CD4-positive, alpha-beta T cell treated with Interleukin-15 for 1 hour (primary cell): ENCODE data around the gene ZNF835.
A peak's percentile ranks its signal among the peaks of the same experiment; 100 is the strongest.
"Not testable (repeated sequence)": the region's sequence is repeated elsewhere in the genome, so short reads cannot be mapped to it uniquely, and the experiment has no call there.

Experiments
- DNase-seq: peaks from one replicate; pipeline ENCODE4 v3.0.0-alpha.2; 2020

The ZNF835 gene

DNA sequence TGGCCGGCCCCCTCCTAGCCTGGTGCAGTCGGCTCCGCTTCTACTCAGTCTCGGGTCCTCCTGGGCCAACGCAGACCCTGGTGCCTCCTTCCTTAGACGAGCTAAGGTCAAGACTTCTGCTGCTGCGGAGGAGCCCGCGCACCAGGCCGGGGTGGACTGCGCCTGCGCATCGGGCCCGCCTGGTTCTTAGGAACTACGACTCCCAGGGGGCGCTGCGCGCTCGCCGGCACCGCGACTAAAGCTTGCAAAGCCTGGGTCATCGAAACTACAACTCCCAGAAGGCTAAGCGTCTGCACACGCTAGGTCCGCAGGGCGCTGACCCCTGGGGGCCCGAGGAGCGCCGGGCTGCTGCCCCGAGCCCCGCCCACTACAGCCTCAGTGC lies at the start of gene ZNF835:
Gene ZNF835 (minus strand): TSS at position 145 of the 382 bp plus-strand sequence. CDS start 6,559 bp downstream, outside the sequence.
- peak; percentile 87 for DNase-seq

DNA sequence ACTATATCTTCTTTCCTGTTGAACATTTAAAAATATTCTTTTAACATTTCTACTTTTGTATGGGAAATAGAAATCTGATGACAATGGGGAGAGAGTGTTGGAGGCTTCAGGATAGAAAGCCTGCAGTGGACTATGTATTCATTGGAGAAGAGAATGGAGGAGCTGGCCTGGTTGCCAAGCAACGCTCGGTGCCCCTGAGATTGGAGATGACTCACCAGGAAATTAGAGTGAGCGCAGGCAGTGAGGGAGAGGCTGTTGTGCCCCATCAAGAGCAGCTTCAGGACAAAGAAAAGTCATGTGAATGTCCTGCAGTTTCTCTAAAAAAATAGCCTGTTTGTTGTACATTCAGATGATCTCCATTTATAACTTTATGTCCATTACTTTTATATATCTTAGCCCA lies 48.7 kb upstream of the ZNF835 start:
- DNase-seq: no peak

DNA sequence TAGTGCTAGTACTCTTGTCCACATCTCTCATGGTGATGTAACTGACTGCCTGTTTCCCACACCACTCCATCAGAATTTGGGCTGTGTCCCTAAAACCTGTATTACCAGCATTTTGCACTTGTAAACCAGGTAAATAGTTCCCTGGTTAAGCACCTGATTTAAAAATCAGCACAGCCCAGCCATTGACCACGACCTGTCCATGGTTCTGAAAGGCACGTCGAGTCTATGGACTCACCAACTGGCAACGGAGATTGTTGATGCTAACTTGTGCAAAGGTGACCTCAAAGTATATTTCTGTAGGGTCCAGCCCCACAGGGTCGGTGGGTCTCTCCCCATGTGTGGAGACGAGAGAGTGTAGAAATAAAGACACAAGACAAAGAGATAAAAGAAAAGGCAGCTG lies 46.7 kb upstream of the ZNF835 start:
- DNase-seq: no peak

DNA sequence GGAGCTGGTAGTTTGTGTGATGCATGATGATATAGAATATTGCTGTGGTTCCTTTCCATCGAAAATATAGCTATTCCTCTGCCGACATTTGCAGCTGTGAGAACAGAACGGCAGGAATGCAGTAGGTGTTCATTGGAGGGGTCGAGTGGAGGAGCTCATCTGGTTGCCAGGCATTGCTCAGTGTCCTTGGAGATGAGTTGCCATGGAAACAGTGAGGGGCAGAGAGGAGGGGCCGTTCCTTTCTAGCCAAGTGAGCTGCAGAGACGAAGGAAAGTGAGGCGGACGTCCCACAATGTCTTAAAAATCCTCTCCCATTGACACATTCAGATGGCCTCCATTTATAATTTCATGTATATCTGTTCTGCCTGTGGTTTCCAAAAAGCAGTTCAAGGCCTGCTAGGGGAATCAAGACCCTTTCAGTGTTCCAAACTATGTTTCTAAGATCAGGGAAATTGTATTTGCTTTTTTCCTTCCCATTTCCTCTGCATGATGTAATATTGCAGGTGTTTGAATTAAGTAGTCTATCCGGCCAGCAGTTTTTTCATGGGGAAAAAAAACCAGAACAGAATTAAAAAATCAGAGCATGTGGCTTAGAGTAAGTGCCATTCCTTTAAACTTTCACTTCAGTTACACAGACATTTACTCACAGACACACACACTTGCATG lies 41.2 kb upstream of the ZNF835 start:
- no peak for DNase-seq

DNA sequence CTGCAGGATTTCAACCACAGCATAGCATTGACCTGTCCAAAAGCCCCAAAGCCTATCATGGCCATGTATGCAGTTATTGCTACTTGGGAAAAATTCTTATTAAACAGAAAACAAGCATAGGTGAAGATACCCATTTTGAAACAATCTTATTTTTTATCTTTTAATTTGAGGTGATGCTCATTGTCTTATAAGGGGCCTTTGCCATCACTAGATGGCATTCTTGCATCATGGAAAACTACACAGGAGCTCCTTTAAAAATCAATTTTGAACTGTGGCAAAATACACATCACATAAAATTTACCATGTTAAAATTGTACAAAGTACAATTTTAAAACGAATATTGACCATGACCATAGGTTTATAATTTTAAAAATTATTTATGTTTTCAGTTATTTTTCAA lies 38.9 kb upstream of the ZNF835 start:
- no peak for DNase-seq

DNA sequence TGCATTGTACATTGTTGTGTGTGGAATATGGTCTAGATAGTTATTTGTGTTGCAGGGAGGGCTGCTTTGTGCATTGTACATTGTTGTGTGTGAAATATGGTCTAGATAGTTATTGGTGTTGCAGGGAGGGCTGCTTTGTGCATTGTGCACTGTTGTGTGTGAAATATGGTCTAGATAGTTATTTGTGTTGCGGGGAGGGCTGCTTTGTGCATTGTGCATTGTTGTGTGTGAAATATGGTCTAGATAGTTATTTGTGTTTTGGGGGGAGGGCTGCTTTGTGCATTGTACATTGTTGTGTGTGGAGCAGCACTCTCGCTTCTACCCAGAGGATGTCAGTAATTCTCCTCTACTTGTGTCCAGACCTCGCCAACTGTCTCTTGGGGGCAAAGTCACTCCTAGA lies 36.3 kb upstream of the ZNF835 start:
- no peak for DNase-seq

DNA sequence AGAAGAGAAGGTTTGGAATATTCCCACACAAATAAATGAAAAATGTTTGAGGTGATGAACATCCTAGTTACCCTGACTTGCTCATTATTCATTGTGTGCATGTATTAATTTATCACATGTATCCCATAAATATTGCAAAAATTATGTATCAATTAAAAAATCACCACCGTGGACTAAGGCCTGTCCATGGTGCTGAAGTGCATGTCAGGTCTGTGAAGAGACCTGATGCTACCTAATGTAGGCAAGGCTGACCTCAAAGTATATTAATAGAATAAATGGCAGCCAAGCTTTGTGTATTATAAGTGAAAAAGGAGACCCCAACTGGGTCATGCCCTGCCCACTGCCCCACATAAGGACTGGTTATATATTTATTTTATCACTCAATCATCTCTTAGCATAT lies 34.4 kb upstream of the ZNF835 start:
- no peak for DNase-seq

DNA sequence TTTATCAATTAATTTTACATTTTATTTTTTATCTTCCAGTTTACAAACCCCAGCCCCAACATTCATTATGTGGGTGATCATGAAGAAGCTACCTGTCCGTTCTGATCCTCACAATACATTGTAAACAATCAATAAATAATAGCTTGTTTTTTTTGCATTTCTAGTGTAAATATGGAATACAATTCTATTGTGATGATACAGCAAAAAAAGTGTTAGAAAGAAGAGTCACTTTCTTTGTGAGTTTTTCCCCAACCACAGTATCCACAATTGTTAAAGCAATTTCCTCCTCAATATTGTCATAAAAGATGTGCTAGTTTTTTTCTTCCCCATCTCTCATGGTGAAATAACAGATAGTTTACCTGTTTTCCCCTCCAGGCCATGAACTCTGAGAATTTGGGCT lies 30.3 kb upstream of the ZNF835 start:
- no peak for DNase-seq

DNA sequence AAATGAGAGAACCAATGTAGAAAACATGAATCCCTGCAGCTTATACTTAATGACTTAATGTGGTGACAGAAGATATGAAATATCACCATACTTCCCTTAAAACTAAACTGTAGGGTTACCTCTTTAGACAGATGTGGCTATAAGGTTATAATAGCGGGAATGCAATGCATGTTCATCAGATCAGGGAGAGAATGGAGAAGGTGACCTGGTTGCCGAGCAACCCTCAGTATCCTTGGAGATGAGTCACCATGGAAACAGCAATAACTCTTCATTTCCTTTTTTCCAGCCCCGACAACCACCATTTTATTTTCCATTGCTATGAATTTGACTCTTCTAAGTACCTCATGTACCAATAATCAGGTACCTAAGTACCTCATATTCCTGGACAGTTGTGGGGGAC lies 28.0 kb upstream of the ZNF835 start:
- no peak for DNase-seq

DNA sequence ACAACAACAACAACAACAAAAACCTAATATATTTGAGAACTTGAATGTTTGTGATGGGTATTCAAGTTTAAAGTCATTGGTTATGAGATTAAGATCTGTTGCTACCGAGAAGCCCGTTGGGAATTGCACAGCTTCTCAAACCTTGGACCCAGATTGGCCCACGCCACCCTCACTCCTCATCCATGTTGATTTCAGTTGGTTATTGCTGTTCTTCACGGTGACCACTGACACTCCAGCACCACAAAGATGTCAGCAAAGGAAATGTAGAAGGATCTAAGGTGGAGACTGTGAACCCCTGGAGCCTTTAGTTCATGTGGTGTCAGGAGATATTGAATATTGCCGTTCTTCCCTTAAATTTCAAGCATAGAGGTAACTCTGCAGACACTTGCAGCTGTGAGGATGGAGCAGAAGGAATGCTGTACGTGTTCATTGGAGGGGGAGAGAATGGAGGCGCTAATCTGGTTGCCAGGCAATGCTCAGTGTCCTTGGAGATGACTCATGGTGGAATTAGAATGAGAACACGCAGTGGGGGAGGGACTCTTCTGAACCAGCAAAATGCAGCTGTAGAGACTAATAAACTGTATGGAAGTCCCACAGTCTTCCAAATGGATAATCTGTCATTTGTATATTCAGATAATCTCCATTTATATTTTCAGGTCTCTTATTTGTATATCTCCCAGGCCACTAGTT lies 20.8 kb upstream of the ZNF835 start:
- no peak for DNase-seq

DNA sequence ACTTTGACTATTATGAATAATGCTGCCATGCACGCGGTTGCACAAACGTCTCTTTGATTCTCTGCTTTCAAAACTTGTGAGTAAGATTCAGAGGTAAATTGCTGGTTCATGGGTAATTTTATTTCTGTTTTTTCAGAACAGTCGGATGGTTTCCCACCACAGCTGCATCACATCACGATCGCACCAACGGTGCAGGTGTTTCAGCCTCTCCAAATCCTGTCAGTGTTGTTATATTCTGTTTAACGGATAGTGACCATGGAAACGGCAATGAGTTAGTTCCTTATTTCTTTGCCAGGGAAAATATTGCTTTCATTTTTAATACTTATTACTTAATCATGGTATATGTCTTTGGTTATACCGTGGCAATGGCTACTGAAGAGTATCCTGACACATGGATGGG lies 19.1 kb upstream of the ZNF835 start:
- no peak for DNase-seq

DNA sequence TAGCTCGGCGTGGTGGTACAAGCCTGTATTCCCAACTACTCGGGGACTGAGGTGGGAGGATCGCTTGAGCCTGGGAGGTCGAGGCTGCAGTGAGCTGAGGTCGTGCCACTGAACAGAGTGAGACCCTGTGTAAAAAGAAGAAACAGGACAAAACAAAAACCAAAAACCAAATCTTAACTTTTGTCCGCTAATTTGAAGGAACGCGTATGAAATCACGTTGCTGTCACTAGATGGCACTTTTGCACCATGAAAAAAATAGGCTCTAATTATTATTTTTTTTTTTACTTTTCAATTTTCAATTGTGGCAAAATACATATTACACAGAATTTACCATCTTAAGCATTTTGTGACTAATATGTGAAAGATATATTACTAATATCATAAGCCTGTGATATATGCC lies 17.6 kb upstream of the ZNF835 start:
- no peak for DNase-seq

DNA sequence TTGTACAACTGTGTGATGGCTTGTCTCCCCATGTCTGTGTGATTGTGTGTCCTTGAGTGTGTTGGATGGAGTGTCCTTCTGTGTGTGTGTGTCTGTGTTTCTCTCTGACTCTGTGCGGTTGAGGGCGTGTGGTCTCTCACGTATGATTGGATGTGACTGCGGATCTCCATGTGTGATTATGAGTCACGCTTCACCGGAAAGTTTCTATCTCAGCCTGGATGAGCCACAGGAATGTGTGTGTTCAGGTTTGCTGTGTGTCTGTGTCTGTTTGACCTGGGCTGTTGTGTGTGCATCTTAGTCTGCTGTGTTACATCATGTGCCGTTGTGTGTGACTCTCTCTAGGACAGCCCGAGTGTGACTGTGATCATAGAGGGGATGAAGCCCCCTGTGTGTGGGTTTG lies 15.5 kb upstream of the ZNF835 start:
- DNase-seq: no peak

DNA sequence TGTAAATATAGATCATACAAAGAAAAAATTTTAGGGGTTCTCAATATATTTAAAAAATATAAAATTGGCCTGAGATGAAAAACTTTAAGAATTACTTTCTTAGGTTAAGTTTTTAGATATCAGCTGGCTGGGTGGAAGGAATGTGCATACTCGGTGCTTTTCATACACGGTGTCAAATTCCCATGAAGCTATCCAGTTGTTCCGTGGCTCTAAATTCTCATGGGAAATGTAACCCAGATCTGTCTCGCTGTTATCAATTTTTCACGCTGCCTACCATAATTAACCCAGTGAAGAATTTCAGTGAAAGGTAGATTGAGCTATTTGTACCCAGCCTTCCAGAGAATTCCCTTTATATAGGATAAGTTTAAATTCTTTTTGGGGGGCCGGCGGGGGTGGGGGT lies 11.6 kb upstream of the ZNF835 start:
- DNase-seq: no peak

DNA sequence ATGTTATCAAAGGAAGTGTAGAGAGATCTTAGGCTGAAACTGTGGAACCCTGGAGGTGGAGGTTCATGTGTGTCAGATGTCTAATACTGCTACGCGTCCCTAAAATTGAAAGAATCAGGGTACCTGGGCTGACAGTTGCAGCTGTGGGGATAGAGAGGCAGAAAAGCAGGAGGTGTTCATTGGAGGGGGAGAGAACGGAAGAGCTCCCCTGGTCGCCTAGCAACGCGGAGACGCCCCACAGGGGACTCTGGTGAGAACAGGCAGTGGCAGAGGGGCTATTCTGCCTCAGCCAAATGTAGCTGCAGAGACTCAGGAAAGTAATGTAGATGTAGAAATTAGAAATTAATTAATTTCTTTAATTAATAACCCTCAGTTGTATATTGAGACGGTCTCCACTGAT lies 10.1 kb upstream of the ZNF835 start:
- no peak for DNase-seq

DNA sequence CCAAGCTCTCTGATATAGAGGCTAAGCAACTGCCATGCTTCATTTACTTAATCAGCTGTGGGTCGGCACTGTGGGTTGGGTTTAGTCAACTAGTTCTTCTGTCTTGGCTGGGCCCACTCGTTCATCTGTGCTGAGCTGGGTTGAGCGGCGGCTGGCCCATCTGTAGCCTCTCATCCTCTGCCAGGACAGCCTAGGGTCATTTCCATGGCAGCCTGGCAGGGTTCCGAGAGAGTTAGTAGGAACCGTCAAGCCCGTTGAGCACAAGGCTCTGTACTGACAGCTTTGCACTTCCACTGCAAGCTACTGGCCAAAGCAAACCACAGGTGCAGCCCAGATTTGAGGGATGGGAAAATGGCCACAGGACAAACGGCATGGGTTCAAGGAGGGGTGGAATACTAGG lies 6.6 kb upstream of the ZNF835 start:
- no peak for DNase-seq

DNA sequence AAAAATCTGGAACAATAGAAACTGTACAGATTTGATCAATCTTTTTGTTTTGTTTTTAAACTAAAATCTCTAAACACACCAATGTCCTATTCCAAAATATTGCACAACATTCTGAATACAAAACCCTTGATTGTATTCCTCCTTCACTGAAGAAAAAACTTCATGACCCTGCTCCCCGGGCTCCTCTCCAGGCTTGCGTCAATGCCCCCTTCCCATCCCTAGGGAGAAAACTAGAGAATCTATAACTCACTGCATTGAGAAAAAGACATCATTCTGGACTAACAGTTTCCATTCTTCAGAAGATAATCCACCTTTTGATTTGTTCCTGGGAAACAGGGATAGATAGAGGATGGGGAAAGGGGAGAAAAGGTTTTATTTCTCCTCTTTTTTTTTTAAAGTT lies 1.1 kb upstream of the ZNF835 start:
- not testable (repeated sequence) for DNase-seq

DNA sequence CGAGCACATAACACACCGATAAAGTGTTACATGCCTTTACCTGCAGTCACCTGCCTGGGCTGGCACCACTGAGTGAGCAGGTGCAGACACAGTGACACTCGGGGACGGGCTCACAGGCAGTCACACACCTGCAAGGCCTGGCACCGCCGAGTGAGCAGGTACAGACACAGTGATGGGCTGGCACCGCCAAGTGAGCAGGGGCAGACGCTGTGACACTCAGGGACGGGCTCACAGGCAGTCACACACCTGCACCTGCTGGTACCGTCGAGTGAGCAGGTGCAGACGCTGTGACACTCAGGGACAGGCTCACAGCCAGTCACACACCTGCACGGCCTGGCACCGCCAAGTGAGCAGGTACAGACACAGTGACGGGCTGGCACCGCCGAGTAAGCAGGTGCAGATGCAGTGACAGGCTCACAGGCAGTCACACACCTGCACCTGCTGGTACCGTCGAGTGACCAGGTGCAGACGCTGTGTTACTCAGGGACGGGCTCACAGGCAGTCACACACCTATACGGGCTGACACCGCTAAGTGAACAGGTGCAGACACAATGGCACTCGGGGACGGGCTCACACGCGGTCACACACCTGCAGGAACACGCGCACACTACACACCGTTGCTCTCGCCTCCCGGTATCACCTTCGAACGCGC lies 470 bp downstream of the ZNF835 start:
- DNase-seq: no peak

DNA sequence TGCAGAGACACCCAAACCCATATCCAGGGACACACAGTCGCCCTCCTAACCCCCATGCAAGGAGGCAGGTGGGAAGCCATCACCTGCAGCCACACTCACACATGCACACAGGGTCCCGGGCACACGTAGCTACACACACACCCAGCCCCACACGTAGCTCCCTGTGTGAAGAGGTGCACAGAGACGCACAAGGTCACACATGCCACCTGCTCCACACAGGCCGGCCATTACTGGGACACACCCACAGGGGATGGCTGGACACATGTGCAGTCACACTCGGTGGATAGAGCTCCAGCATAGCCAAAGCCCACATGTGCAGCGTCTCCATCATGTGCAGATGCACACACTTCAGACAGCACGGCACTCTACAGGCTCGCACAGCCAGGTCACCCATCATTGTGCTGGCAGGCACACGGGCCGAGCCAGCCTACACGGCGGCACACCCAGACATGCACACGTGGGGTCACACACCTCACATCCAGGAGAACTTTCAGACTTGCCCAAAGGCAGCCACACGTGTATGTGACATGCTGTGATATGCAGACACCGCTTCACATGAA lies 1.1 kb downstream of the ZNF835 start:
- DNase-seq: no peak

DNA sequence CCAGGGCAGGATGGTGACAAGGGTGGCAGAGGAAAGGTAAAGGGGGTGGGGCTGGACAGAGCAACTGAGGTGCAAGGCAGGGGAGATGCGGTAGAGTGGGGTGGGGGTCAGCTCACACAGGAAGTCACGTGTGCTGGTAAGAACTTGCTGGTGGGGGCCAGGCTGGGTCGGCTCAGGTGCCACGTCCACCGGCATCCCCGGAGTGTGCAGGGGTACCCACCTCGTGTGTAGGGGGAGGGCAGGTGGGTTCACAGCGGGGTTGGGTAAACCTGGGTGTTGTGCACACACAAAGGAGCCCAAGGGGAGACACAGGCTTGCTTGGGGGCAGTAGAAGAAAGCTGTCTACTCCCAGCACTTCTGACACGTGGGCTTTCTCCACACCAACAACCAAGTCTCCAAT lies 2.9 kb downstream of the ZNF835 start:
- no peak for DNase-seq

DNA sequence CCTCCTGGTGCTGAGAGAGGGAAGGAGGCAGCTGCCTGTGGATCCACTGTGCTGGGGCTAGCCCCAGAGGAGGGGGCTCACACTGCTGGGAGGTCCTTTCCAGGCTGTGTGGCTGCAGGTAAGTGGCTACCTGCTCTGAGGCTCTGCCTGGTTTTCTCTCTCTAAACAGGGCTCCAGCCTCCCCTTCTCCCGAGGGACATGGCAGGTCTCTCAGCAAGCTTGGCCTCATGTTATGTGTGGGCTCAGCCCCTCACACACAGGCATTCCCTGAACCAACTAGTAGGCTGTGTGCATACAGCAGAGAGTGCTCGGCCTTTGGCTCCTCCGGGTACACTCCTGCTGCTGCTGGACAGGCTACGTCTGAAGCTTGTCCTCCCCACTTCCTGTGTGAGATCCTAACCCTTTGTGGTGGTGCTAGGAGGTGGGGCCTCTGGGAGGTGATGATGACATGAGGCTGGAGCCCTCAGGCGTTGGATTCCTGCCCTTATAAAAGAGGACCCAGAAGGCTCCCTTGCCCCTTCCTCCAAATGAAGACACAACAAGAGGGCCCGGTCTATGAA lies 4.2 kb downstream of the ZNF835 start:
- no peak for DNase-seq

DNA sequence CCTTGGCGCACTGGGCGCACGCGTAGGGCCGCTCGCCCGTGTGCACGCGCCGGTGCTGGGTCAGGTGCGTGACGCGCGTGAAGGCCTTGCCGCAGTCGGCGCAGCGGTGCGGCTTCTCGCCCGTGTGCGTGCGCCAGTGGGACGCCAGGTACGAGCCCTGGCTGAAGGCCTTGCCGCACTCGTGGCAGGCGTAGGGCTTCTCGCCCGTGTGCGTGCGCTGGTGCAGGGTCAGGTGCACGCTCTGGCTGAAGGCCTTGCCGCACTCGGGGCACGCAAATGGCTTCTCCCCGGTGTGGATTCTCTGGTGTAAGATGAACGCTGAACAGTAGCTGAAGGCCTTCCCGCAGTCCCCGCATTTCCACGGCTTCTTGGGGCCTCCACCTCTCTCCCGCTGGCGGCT lies 7.0 kb downstream of the ZNF835 start:
- DNase-seq: no peak

DNA sequence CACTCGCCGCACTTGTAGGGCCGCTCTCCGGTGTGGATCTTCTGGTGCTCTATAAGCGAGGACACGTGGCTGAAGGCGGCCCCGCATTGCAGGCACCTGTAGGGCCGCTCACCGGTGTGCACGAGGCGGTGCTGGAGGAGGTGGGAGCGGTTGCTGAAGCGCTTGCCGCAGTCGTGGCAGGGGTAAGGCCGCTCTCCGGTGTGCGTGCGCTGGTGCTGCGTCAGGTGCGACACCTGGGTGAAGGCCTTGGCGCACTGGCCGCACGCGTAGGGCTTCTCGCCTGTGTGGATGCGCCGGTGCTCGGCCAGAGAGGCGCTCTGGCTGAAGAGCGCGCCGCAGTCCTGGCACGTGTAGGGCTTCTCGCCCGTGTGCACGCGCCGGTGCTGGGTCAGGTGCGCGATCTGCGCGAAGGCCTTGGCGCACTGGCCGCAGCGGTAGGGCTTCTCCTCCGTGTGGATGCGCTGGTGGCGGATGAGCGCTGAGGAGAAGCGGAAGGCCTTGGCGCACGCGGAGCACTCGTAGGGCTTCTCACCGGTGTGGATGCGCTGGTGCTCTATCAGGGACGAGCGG lies 7.5 kb downstream of the ZNF835 start:
- no peak for DNase-seq

DNA sequence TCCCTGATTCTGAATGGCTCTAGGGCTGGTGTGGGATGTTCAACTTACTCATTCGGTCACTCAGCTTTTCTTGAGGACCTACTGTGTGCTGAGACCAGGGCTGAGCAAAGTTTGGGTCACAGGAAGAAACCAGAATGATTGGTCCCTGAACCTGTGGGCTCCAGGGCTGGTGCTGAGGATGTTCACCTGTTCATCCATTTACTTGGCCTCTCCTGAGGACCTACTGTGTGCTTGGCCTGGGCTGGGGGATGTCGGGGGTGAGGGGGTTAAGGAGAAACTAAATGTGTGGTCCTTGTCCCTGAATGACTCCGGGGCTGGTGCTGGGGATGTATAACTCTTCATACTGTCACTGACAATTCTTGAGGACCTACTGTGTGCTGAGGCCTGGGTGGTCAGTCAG lies 10.3 kb downstream of the ZNF835 start:
- DNase-seq: no peak
